ENCODE results near the gene STUM. TPM values are rescaled to one million over a fixed set of nuclear protein-coding genes. Genes with fewer than 3 reads are reported as not detected.

STUM gene
- total and polyA plus RNA-seq, 7 donors = under 0.01 to 16.9 (median 7.2) TPM

DNA sequence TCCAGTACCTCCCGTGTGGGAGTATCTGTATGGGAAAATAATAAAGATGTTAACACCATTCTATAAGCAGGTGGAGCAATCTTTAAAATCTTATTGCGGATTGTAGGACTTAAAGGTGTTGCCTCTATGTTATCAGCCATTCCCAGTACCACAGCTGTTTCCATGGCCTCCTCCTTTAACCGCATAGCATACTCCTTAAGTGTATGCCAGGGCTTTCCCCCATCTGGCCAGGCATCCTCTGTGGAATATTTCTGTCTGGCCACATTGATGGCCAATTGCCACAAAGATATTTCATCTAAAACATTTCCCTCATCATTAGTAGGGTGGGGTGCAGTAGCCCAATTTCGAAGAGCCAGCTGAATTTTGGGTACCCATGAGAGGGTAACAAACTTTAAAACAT is 7.3 kb upstream of the STUM start:
- Histone ChIP-seq H3K9me3 (no peaks in the 10 kb centered on the region), H3K4me1 (peaks cover 0 to 11% (median 0%) of the 10 kb centered on the region in 4 donors), H3K27me3 (no peaks in the 10 kb centered on the region), H3K36me3 (no peaks in the 10 kb centered on the region), H3K4me3 (no peak overlapping the region), H3K27ac (no peak overlapping the region)
- intact Hi-C loops (cut with DNase I) = loop anchor here (10.0 kb wide), 1 partner anchor 894 kb away; no protein-coding TSS in a partner anchor
- no peak for DNase-seq
- WGBS, 2 donors = 85 to 90% methylated on average over 4 of the region's 4 CpGs
- no peak for TF ChIP-seq EP300 (IDR thresholded peaks at IDR 0.05)
- TF ChIP-seq, protein P1, sequence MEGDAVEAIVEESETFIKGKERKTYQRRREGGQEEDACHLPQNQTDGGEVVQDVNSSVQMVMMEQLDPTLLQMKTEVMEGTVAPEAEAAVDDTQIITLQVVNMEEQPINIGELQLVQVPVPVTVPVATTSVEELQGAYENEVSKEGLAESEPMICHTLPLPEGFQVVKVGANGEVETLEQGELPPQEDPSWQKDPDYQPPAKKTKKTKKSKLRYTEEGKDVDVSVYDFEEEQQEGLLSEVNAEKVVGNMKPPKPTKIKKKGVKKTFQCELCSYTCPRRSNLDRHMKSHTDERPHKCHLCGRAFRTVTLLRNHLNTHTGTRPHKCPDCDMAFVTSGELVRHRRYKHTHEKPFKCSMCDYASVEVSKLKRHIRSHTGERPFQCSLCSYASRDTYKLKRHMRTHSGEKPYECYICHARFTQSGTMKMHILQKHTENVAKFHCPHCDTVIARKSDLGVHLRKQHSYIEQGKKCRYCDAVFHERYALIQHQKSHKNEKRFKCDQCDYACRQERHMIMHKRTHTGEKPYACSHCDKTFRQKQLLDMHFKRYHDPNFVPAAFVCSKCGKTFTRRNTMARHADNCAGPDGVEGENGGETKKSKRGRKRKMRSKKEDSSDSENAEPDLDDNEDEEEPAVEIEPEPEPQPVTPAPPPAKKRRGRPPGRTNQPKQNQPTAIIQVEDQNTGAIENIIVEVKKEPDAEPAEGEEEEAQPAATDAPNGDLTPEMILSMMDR (IDR thresholded peaks at IDR 0.05) = no peak
- TF ChIP-seq POLR2A (IDR thresholded peaks at IDR 0.05) = no peak
- TF ChIP-seq POLR2AphosphoS5 (IDR thresholded peaks at IDR 0.05) = no peak

DNA sequence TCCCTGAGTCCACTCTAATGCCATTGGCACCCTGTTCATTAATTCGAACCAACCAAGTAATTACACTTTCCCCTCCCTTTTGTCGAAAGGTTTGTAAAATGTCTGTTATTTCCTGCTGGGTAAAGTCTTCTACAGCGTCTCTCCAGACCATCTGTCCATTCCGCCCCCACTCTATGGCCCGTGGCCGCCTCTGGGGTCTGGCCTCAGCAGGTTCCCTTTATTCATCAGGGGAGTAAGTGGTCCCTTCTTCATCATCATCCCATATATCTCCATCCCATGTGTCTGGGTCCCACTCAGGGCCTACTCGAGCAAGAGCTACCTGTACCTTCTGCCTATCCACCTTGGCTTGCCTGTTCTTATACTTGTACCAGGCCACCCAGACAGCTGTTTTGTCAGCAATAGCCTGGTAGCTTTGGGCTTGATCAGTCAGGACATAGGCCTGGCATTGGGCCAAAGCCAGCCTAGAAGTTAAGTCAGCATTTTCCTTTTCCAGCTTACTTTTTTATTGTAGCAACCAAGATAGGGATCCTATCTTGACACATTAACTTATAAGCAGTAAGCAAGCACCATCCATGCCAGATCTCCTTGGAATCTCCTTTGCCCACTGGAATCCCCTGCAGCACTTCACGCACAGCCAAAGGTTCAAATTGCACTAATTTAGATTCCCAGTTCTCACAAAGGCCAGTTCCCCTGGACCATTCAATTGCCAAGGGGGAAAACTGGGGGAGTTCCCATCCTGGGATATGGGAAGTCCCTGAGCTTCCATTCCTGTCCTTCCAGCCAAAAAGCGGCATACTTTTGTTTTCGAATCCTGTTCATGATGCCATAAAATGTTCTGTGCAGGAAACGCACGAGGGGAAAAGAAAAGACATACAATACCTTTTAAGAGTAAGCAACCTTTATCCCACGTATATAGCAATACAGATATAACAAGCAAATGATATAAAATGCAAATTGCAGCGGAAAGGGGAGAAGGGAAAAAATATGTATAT is 6.6 kb upstream of the STUM start:
- peaks cover 0 to 13% (median 0%) of the 10 kb centered on the region in 4 donors for H3K4me1 ChIP-seq
- H3K4me3 ChIP-seq = no peak overlapping the region
- WGBS, 2 donors = 41 to 74% methylated on average over 14 of the region's 14 CpGs
- DNase-seq = peak; percentile 71
- H3K9me3 ChIP-seq = no peaks in the 10 kb centered on the region
- no peaks in the 10 kb centered on the region for H3K36me3 ChIP-seq
- TF ChIP-seq, protein P1 (IDR thresholded peaks at IDR 0.05) = no peak
- TF ChIP-seq EP300 (IDR thresholded peaks at IDR 0.05) (no peak), POLR2A (IDR thresholded peaks at IDR 0.05) (no peak), POLR2AphosphoS5 (IDR thresholded peaks at IDR 0.05) (no peak)
- no peaks in the 10 kb centered on the region for H3K27me3 ChIP-seq
- intact Hi-C loops (cut with DNase I) = loop anchor here (10.0 kb wide), 1 partner anchor 893 kb away; no protein-coding TSS in a partner anchor
- peak overlapping the region in 1 of 4 donors; percentile 37 for H3K27ac ChIP-seq

DNA sequence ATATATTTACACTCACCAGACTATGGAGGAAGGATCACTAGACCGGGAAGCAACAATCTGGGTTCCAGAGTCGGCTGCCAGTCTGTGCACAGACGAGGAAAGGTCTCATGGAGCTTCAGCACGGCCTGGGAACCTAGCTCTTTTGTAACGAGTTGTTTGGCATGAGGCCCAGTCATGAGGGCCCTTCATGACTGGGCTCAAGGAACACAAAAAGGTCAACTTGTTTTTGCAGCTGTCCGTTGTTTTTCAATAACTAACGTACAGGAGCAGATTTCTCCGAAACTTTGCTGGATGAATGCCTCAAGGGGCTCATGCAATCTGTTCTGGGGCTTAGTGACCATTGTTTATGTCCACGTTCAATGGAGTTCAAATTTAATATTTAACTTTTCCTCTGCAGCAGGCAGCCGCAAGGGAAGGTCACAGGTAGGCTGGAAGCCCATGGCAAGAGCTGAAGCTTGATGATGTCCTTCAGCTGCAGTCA is 5.9 kb upstream of the STUM start:
- Histone ChIP-seq H3K36me3 (no peaks in the 10 kb centered on the region), H3K27me3 (no peaks in the 10 kb centered on the region), H3K4me1 (peaks cover 0 to 18% (median 3%) of the 10 kb centered on the region in 4 donors), H3K9me3 (no peaks in the 10 kb centered on the region), H3K4me3 (no peak overlapping the region), H3K27ac (peak overlapping the region in 1 of 4 donors; percentile 37)
- 11 to 58% methylated on average over 10 of the region's 10 CpGs for WGBS, 2 donors
- DNase-seq = peak; percentile 74
- TF ChIP-seq, protein P1 (IDR thresholded peaks at IDR 0.05) = no peak
- no peak for TF ChIP-seq EP300 (IDR thresholded peaks at IDR 0.05)
- TF ChIP-seq POLR2AphosphoS5 (IDR thresholded peaks at IDR 0.05) = no peak
- TF ChIP-seq POLR2A (IDR thresholded peaks at IDR 0.05) = no peak
- intact Hi-C loops (cut with DNase I) = loop anchor here (10.0 kb wide), 1 partner anchor 892 kb away; no protein-coding TSS in a partner anchor

DNA sequence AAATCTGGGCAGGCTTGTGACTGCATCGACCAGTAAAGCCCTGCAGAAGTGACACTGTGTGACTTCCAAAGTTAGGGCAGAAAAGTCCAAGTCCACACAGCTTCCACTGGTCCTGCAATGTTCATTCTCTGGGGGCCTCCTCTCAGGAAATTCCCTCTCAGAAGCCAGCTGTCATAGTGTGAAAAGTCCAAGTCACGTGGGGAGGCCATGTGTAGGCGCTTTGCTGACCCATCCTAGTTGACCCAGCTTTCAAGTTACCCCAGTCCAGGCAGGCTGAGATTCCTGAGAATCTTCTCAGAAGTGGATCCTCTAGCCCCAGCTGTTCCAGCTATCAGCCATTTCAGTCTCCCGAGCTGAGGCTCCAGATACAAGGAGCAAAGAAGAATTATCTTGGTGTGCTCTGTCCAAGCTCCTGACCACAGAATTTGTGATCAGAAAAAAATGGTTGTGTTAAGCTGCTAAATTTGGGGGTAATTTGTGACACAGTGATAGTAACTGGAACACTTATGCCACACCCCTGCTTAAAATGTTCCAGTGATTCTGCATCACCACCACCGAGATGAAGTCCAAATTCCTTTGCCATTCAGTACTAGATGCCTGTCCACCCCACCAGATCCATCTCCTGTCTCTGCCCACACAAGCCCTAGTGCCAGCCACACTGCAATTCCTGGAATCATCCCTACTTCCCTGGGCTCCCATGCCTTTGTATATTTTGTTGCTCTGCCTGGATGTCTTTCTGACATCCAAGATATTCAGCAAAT is 2.5 kb upstream of the STUM start:
- Histone ChIP-seq H3K4me3 (no peak overlapping the region), H3K4me1 (peaks cover 0 to 48% (median 31%) of the 10 kb centered on the region in 4 donors), H3K27me3 (peaks cover 0 to 8% (median 0%) of the 10 kb centered on the region in 3 donors), H3K36me3 (no peaks in the 10 kb centered on the region), H3K9me3 (no peaks in the 10 kb centered on the region), H3K27ac (peak overlapping the region; percentile 25 to 93 (median 60))
- WGBS, 2 donors = 71 to 76% methylated on average over 5 of the region's 5 CpGs
- DNase-seq = peak; percentile 85
- TF ChIP-seq EP300 (IDR thresholded peaks at IDR 0.05) = no peak
- no peak for TF ChIP-seq POLR2AphosphoS5 (IDR thresholded peaks at IDR 0.05)
- TF ChIP-seq, protein P1 (IDR thresholded peaks at IDR 0.05) = no peak
- no peak for TF ChIP-seq POLR2A (IDR thresholded peaks at IDR 0.05)
- intact Hi-C loops (cut with DNase I) = loop anchor here (2.0 to 10.0 kb wide), 4 partner anchors 139 to 889 kb away; partner anchors contain the start of genes ITPKB and PARP1
